ENCODE measurements around the gene DGCR2. TPM values are rescaled to one million over a fixed set of nuclear protein-coding genes. Genes with fewer than 3 reads are reported as not detected.
A peak's percentile ranks its signal among the peaks of the same experiment; 100 is the strongest.

The DGCR2 gene
- total RNA-seq, 2 donors from 2014 or later, result 94.3 to 107 TPM

DNA sequence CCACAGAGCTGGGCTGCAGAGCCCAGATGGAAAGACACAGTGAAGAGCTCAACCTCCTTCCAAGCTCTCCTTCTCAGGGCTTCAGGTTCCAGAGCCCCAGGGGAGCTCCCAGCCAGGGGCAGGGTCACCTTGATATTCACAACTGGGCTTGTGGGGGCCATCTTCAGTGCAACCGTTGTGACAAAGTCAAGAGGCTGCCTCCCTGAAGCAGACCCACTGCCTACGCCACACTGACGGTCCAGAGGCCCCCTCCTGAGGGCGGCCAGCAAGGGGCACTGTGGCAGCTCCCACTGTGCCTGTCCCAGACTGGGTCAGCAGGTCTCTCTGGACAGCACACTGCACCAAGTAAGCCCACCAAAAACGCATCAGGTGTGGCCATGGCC lies 84.1 kb downstream of the DGCR2 start:
- TF ChIP-seq, protein P1, sequence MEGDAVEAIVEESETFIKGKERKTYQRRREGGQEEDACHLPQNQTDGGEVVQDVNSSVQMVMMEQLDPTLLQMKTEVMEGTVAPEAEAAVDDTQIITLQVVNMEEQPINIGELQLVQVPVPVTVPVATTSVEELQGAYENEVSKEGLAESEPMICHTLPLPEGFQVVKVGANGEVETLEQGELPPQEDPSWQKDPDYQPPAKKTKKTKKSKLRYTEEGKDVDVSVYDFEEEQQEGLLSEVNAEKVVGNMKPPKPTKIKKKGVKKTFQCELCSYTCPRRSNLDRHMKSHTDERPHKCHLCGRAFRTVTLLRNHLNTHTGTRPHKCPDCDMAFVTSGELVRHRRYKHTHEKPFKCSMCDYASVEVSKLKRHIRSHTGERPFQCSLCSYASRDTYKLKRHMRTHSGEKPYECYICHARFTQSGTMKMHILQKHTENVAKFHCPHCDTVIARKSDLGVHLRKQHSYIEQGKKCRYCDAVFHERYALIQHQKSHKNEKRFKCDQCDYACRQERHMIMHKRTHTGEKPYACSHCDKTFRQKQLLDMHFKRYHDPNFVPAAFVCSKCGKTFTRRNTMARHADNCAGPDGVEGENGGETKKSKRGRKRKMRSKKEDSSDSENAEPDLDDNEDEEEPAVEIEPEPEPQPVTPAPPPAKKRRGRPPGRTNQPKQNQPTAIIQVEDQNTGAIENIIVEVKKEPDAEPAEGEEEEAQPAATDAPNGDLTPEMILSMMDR (IDR thresholded peaks at IDR 0.05), result no peak
- Histone ChIP-seq H3K27me3 (replicated peaks; ENCODE audit: insufficient read depth) (no peaks in the 10 kb centered on the region), H3K27ac (no peak overlapping the region), H3K4me1 (replicated peaks) (no peaks in the 10 kb centered on the region), H3K4me3 (no peak overlapping the region), H3K36me3 (peaks cover 19 to 25% of the 10 kb centered on the region in 2 donors), H3K9me3 (no peaks in the 10 kb centered on the region)
- WGBS, result 94% methylated on average over 5 of the region's 5 CpGs
- DNase-seq (ENCODE audit: low spot score), result no peak
- intact Hi-C loops (cut with DNase I), result no loop called here

DNA sequence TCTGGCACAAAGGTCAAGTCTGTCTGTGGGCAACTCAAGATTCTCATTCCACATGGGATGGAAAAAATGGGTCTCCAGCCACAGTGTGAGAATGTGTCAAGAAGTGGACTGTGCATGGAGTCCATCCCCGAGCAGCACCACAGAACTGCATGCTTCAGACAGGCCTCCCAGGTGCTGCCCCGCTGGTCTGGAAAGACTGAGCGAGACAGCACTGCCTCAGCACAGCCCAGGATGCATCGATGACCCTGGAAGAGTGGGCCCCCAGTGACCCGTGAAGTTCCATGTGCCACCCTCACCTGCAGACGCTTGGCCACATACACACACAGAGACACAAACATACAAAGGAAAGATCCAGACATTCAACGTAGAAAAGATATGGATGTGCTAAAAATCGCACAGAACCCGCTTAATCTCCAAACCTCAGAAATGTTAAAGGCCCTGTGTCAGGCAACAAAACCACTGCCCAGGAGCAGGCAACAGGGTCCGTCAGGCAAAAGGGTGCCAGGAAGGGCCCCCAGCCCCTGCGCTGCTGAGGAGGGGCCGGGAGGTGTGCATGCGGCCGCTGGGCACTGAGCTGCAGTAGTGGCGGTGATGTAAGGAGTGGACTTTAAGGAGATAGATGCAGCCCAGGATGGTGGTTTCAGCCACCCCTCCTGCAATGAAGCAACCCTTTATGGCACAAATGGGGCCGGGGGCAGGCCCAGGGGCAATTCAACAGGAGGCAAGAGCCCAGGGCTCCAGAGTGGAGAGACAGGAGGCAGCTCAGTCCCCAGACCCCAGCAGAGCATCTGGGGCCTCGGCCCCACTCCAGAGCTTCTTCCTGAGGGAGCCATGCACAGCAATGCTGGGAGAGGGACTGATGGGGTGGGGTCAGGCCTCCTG lies 84.7 kb downstream of the DGCR2 start:
- 82% methylated on average over 17 of the region's 17 CpGs for WGBS
- H3K4me1 ChIP-seq (replicated peaks), result no peaks in the 10 kb centered on the region
- no peak for DNase-seq (ENCODE audit: low spot score)
- intact Hi-C loops (cut with DNase I), result no loop called here
- TF ChIP-seq POLR2AphosphoS5 (IDR thresholded peaks at IDR 0.05) (no peak), POLR2A (IDR thresholded peaks at IDR 0.05) (no peak)
- TF ChIP-seq, protein P1 (IDR thresholded peaks at IDR 0.05), result no peak
- no peak overlapping the region for H3K4me3 ChIP-seq
- H3K27ac ChIP-seq, result no peak overlapping the region
- no peaks in the 10 kb centered on the region for H3K9me3 ChIP-seq
- H3K36me3 ChIP-seq, result peaks cover 19 to 25% of the 10 kb centered on the region in 2 donors
- H3K27me3 ChIP-seq (replicated peaks; ENCODE audit: insufficient read depth), result no peaks in the 10 kb centered on the region

DNA sequence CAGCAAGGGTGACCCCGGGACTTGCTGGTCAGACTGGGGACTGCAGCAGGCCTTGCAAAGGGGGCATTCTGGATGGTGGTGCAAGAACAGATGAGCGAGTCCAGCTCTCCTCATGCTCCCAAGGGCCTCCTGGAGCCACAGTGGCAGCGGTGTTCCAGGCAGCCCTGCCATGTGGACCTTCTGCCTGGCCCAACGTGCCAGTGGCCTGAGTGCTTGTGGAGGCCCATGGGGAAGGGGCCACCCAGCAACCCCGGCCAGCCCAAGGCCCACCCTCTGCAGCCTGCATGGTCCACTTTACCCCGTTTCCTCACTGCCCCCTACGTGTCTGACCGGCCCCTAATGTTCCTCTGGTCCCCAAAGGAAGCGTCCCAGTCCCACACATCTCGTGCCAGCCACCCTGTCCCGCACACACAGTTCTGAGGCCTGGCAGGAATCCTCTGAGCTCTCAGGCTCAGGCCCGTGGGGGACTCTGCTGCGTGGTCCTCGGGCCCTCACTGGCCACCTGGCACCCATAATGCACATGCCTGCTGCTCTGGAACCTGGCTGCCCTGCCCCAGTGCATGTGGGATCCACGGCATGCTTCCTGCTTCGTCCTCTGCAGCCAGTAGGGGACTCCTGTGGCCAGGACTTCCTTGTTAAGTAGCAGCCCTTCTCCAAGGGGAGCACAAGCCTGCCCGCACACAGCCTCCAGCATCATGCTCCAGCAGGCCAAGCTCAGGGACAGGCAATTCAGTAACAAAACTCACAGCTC lies 85.5 kb downstream of the DGCR2 start:
- DNase-seq (ENCODE audit: low spot score), result no peak

DNA sequence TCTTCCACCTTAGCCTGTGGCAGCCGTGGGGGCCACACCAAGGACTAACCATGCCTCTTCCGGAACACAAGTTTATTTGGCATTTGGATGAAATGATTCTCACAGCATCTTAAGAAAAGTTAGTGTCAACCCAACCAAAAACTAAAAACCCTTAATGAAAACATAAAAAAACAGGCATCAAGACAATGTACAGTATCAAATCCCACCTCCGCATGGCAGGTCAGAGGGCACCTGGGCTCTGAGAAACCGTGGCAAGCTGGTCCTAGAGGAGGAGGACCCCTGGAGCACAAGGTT lies 86.0 kb downstream of the DGCR2 start:
- Histone ChIP-seq H3K9me3 (no peaks in the 10 kb centered on the region), H3K4me3 (no peak overlapping the region), H3K36me3 (peaks cover 16 to 20% of the 10 kb centered on the region in 2 donors), H3K27me3 (replicated peaks; ENCODE audit: insufficient read depth) (no peaks in the 10 kb centered on the region), H3K4me1 (replicated peaks) (no peaks in the 10 kb centered on the region), H3K27ac (no peak overlapping the region)
- DNase-seq (ENCODE audit: low spot score), result no peak
- 80% methylated on average over 4 of the region's 4 CpGs for WGBS
- TF ChIP-seq, protein P1 (IDR thresholded peaks at IDR 0.05), result no peak
- TF ChIP-seq POLR2AphosphoS5 (IDR thresholded peaks at IDR 0.05), result no peak
- TF ChIP-seq POLR2A (IDR thresholded peaks at IDR 0.05), result no peak
- intact Hi-C loops (cut with DNase I), result no loop called here

More for the DNA sequence above, 85.5 kb downstream of the DGCR2 start:
- Histone ChIP-seq H3K36me3 (peaks cover 19 to 25% of the 10 kb centered on the region in 2 donors), H3K27ac (no peak overlapping the region), H3K27me3 (replicated peaks; ENCODE audit: insufficient read depth) (no peaks in the 10 kb centered on the region), H3K9me3 (no peaks in the 10 kb centered on the region), H3K4me1 (replicated peaks) (no peaks in the 10 kb centered on the region), H3K4me3 (no peak overlapping the region)
- intact Hi-C loops (cut with DNase I), result no loop called here
- 85% methylated on average over 17 of the region's 17 CpGs for WGBS
- TF ChIP-seq POLR2A (IDR thresholded peaks at IDR 0.05), result no peak
- TF ChIP-seq, protein P1 (IDR thresholded peaks at IDR 0.05), result peak in 1 of 4 experiments; percentile 9
